GM12878 (cell line): ENCODE measurements around the gene MOK. TPM values are rescaled to one million over a fixed set of nuclear protein-coding genes. Genes with fewer than 3 reads are reported as not detected.

Experiments
- ATAC-seq: fragments of 200-7000 bp; cut with Tn5 transposase; 3 replicates; pipeline ENCODE4 v1.9.1; 2020; ENCODE audit warnings: mild to moderate bottlenecking, moderate library complexity
- BruUV-seq: library from RNA; stranded (reverse); fragments of 400-500 nt; replicated peaks from 2 replicates; lab custom pipeline; 2021; lab: Mats Ljungman, UMichigan
- CTCF ChIA-PET: fragments of 300-600 bp; sonication (Branson Sonifier 250); formaldehyde crosslinking; extraction: SDS; loops from one replicate; lab custom pipeline; 2021; ENCODE audit warnings: inconsistent platforms; lab: Yijun Ruan, JAX
- POLR2A ChIA-PET: fragments of 350-600 bp; formaldehyde crosslinking; extraction: SDS; loops from one replicate; lab custom pipeline; 2021; ENCODE audit warnings: inconsistent platforms; lab: Charles Lee
- RAD21 ChIA-PET: fragments of 300-600 bp; sonication (Branson Sonifier 250); formaldehyde crosslinking; loops from one replicate; lab custom pipeline; 2023; ENCODE audit warnings: antibody characterized with exemption; ENCODE audit not compliant: unreplicated experiment; lab: Charles Lee
- SMC1A ChIA-PET: fragments of 300-600 bp; sonication (Branson Sonifier 250); formaldehyde crosslinking; loops from one replicate; lab custom pipeline; 2023; ENCODE audit not compliant: unreplicated experiment, uncharacterized antibody; lab: Charles Lee
- DNase-seq: peaks from one replicate; pipeline ENCODE4 v3.0.0-alpha.2; 2011; ENCODE audit warnings: low read depth, low spot score
- FAIRE-seq: peaks from 3 replicates; lab custom pipeline; 2011; peaks lifted over from hg19 to GRCh38; lab: Jason Lieb, UNC
- H2AFZ ChIP-seq: 2 replicates; pipeline ENCODE4 v1.6.0; 2011; ENCODE audit warnings: low read depth, low read length, control low read depth; ENCODE audit not compliant: control insufficient read depth
- H3K27ac ChIP-seq: 2 replicates; pipeline ENCODE4 v1.5.1; 2011; ENCODE audit warnings: control low read depth; ENCODE audit not compliant: control insufficient read depth, insufficient read depth
- H3K27me3 ChIP-seq, 2 experiments: replicated peaks in 1 of 2; 2 replicates each; pipeline versions ENCODE4 v1.6.0 to v1.6.1; 2011; ENCODE audit warnings: low read length in 1 of 2; ENCODE audit not compliant: control insufficient read depth in 2 of 2, insufficient read depth in 2 of 2
- H3K36me3 ChIP-seq, 2 experiments: 2 replicates each; pipeline ENCODE4 v1.5.1; 2011; ENCODE audit warnings: low read length in 1 of 2; ENCODE audit not compliant: control insufficient read depth in 2 of 2, insufficient read depth in 2 of 2
- H3K4me1 ChIP-seq: 2 replicates; pipeline ENCODE4 v1.6.1; 2011; ENCODE audit warnings: mild to moderate bottlenecking, low read length, moderate library complexity, mixed read lengths; ENCODE audit not compliant: control insufficient read depth, insufficient read depth
- H3K4me2 ChIP-seq: 2 replicates; pipeline ENCODE4 v1.6.0; 2011; ENCODE audit warnings: control low read depth; ENCODE audit not compliant: control insufficient read depth, insufficient read depth
- H3K4me3 ChIP-seq: fragments of 200-600 bp; sonication (generic); 2 replicates; pipeline ENCODE4 v1.5.1; 2016
- H3K79me2 ChIP-seq: 2 replicates; pipeline ENCODE4 v1.6.0; 2011; ENCODE audit warnings: low read length; ENCODE audit not compliant: control insufficient read depth, insufficient read depth
- H3K9ac ChIP-seq: 2 replicates; pipeline ENCODE4 v1.8.0; 2011; ENCODE audit warnings: low read length, control low read depth, mixed read lengths; ENCODE audit not compliant: control insufficient read depth, insufficient read depth
- H3K9me3 ChIP-seq: replicated peaks from 3 replicates; pipeline ENCODE4 v1.5.1; 2011; ENCODE audit warnings: mild to moderate bottlenecking, low read length; ENCODE audit not compliant: control insufficient read depth, insufficient read depth
- H4K20me1 ChIP-seq: 2 replicates; pipeline ENCODE4 v1.6.0; 2011; ENCODE audit not compliant: control insufficient read depth, insufficient read depth
- ATF7 ChIP-seq: fragments of 450-650 bp; IDR thresholded peaks from 2 replicates; pipeline ENCODE4 v1.6.1; 2016; ENCODE audit warnings: low read depth, mild to moderate bottlenecking
- BCL11A ChIP-seq: IDR thresholded peaks from 2 replicates; pipeline ENCODE4 v1.6.1; 2011; ENCODE audit warnings: low read depth, low read length
- CHD4 ChIP-seq: fragments of 200-600 bp; sonication (generic); IDR thresholded peaks from 2 replicates; pipeline ENCODE4 v1.6.1; 2016; ENCODE audit warnings: mild to moderate bottlenecking
- EGR1 ChIP-seq, 2 experiments: IDR thresholded peaks; 1 replicate in 1 of 2; 2 replicates in 1 of 2; pipeline ENCODE4 v1.6.1; 2011 to 2012; ENCODE audit warnings: low read depth in 2 of 2, low read length in 2 of 2, borderline replicate concordance in 1 of 2, mild to moderate bottlenecking in 1 of 2, moderate library complexity in 1 of 2
- NFYB ChIP-seq: IDR thresholded peaks from 2 replicates; pipeline ENCODE4 v1.6.1; 2011; ENCODE audit warnings: low read depth, mild to moderate bottlenecking, low read length, improper control_type of control experiment, moderate library complexity; ENCODE audit not compliant: insufficient read depth
- SMAD1 ChIP-seq: fragments of 450-650 bp; IDR thresholded peaks from 2 replicates; pipeline ENCODE4 v1.6.1; 2018; ENCODE audit warnings: mild to moderate bottlenecking, low read depth; ENCODE audit not compliant: partially characterized antibody
- TCF12 ChIP-seq: IDR thresholded peaks from 2 replicates; pipeline ENCODE4 v1.6.1; 2011; ENCODE audit warnings: low read depth, mild to moderate bottlenecking, low read length
- WGBS: methylation state at CpG from one replicate; pipeline ENCODE4 v1.1.6; 2016; ENCODE audit warnings: low lambda C conversion rate; ENCODE audit not compliant: insufficient replicate concordance, insufficient coverage; ENCODE audit errors: missing lambda C conversion rate; 5-methylcytosine and 5-hydroxymethylcytosine counted together
- in situ Hi-C: fragments of 300-500 bp; cut with MboI; formaldehyde crosslinking; loops from 9 replicates; pipeline ENCODE4 v1.14.3; 2018; ENCODE audit warnings: mixed read lengths
- intact Hi-C: fragments of 100-400 bp; cut with micrococcal nuclease; formaldehyde crosslinking; loops from one replicate; pipeline ENCODE4 v1.14.2; 2022; ENCODE audit not compliant: unreplicated experiment
- polyA plus RNA-seq, 11 experiments: library from polyadenylated mRNA; depleted of rRNA in 4 of 11; unstranded in 6 of 11; stranded (reverse) in 5 of 11; fragments of >200 nt; fragmentation: Nextera tagmentation in 4 of 11; fragmentation: Illumina TruSeq in 1 of 11; extraction: Ambion mirVana in 4 of 11; extraction: Trizol in 1 of 11; gene quantifications; 1 replicate in 1 of 11; 2 replicates in 10 of 11; pipeline versions ENCODE4 v1.2.1 to v1.2.3, GENCODE V29; 2011 to 2016; ENCODE audit warnings: inconsistent platforms in 2 of 11, missing spikeins in 2 of 11, low read depth in 1 of 11
- total RNA-seq, 4 experiments: library from RNA; depleted of rRNA in 3 of 4; stranded (reverse); fragments of >200 nt in 3 of 4; fragmentation: Illumina TruSeq in 1 of 4; extraction: Trizol in 1 of 4; gene quantifications; 2 replicates each; pipeline versions ENCODE4 v1.2.1 to v1.2.3, GENCODE V29; 2013 to 2021
- TF ChIP-seq, protein P1 (sequence below): fragments of 450-650 bp; IDR thresholded peaks from 2 replicates; pipeline ENCODE4 v1.6.1; 2018; ENCODE audit warnings: borderline replicate concordance, mild to moderate bottlenecking; ENCODE audit not compliant: partially characterized antibody
- TF ChIP-seq, protein P2 (sequence below): fragments of 450-650 bp; IDR thresholded peaks from 2 replicates; pipeline ENCODE4 v1.6.1; 2017; ENCODE audit warnings: low read depth, mild to moderate bottlenecking, moderate library complexity
- TF ChIP-seq, protein P3 (sequence below): fragments of 450-650 bp; IDR thresholded peaks from 2 replicates; pipeline ENCODE4 v1.6.1; 2017; ENCODE audit warnings: borderline replicate concordance

MOK gene
- total and polyA plus RNA-seq, 10 of the 15 experiments (the other 5 are each of a cell fraction or from before 2014, with no cell fraction given): 0.10 to 3.0 (median 1.4) TPM

DNA sequence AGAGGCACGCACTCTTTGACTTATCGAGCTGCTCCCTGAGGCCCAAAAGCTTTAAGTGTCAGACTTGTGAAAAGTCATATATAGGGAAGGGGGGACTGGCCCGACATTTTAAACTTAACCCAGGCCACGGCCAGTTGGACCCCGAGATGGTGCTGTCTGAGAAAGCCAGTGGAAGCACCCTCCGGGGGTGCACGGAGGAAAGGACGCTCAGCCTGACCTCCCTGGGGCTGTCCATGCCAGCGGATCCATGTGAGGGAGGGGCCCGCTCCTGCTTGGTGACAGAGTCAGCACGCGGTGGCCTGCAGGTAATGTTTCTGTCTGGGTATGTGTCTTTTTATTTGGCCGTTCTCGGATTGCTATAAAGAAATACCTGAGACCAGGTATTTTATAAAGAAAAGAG lies 21.6 kb upstream of the MOK start (continued):
- TF ChIP-seq SMAD1: no peak

DNA sequence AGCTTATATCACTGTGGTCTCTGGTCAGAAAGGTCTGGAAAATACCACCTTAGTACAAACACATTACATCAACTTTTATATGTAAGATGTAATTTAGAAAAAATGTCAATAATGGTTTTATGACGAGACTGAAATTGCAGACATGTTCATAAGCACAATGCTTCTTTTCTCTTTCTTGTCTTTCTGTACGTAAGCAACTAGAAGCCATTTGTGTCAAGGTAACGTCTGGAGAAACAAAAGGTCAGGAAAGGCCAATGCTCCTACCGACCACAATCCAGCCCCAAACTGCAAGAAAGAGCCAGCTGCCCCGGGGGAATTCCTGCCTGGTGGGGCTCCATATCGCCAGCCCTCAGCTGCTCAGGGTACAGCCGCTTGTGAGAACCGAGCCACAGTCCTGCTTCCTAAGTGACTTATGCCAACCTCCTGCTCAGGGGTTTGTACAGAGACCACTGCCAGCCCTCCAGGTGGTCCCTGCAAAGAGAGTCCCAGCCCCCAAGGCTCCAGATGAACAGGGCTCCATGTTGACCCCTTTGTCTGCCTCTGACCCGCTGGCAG lies 20.9 kb upstream of the MOK start:
- peaks cover 1% of the 10 kb centered on the region; the same call in 1 of the 2 replicates for H3K79me2 ChIP-seq
- H3K4me1 ChIP-seq: peaks cover 2% of the 10 kb centered on the region; the same call in 1 of the 2 replicates
- H3K27me3 ChIP-seq: no peaks in the 10 kb centered on the region
- FAIRE-seq: no peak
- ChIA-PET CTCF (no interaction called here), RAD21 (no interaction called here), SMC1A (no interaction called here), POLR2A (interaction anchor here (0.5 to 0.7 kb wide), 2 partner anchors 83 to 281 kb away, joined by 4 to 5 read pairs; no protein-coding TSS in a partner anchor)
- no peak overlapping the region for H3K4me3 ChIP-seq
- no peak for DNase-seq
- ATAC-seq: no peak
- H3K27ac ChIP-seq: no peak overlapping the region
- no peaks in the 10 kb centered on the region for H4K20me1 ChIP-seq
- H2AFZ ChIP-seq: no peak overlapping the region
- TF ChIP-seq CHD4 (no peak), EGR1 (IDR thresholded peaks at IDR 0.05; ENCODE audit: borderline replicate concordance in 1 of 2, low read depth in 2 of 2, low read length in 2 of 2) (no peak), TCF12 (no peak), NFYB (no peak), ATF7 (no peak), BCL11A (no peak)
- TF ChIP-seq, protein P1, sequence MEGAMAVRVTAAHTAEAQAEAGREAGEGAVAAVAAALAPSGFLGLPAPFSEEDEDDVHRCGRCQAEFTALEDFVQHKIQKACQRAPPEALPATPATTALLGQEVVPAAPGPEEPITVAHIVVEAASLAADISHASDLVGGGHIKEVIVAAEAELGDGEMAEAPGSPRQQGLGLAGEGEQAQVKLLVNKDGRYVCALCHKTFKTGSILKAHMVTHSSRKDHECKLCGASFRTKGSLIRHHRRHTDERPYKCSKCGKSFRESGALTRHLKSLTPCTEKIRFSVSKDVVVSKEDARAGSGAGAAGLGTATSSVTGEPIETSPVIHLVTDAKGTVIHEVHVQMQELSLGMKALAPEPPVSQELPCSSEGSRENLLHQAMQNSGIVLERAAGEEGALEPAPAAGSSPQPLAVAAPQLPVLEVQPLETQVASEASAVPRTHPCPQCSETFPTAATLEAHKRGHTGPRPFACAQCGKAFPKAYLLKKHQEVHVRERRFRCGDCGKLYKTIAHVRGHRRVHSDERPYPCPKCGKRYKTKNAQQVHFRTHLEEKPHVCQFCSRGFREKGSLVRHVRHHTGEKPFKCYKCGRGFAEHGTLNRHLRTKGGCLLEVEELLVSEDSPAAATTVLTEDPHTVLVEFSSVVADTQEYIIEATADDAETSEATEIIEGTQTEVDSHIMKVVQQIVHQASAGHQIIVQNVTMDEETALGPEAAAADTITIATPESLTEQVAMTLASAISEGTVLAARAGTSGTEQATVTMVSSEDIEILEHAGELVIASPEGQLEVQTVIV: no peak
- TF ChIP-seq, protein P2, sequence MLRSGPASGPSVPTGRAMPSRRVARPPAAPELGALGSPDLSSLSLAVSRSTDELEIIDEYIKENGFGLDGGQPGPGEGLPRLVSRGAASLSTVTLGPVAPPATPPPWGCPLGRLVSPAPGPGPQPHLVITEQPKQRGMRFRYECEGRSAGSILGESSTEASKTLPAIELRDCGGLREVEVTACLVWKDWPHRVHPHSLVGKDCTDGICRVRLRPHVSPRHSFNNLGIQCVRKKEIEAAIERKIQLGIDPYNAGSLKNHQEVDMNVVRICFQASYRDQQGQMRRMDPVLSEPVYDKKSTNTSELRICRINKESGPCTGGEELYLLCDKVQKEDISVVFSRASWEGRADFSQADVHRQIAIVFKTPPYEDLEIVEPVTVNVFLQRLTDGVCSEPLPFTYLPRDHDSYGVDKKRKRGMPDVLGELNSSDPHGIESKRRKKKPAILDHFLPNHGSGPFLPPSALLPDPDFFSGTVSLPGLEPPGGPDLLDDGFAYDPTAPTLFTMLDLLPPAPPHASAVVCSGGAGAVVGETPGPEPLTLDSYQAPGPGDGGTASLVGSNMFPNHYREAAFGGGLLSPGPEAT: no peak
- TF ChIP-seq, protein P3, sequence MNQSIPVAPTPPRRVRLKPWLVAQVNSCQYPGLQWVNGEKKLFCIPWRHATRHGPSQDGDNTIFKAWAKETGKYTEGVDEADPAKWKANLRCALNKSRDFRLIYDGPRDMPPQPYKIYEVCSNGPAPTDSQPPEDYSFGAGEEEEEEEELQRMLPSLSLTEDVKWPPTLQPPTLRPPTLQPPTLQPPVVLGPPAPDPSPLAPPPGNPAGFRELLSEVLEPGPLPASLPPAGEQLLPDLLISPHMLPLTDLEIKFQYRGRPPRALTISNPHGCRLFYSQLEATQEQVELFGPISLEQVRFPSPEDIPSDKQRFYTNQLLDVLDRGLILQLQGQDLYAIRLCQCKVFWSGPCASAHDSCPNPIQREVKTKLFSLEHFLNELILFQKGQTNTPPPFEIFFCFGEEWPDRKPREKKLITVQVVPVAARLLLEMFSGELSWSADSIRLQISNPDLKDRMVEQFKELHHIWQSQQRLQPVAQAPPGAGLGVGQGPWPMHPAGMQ: no peak
- H3K9ac ChIP-seq: no peak overlapping the region
- peaks cover 0 to 3% of the 10 kb centered on the region in 2 experiments; a peak in 1 of 4 replicates for H3K36me3 ChIP-seq
- H3K9me3 ChIP-seq: no peaks in the 10 kb centered on the region
- in situ Hi-C loops (no loop called here), intact Hi-C loops (no loop called here)
- no peak overlapping the region for H3K4me2 ChIP-seq
- no TSS peak for BruUV-seq
- WGBS: 88% methylated on average over 9 of the region's 9 CpGs
